A549 (cell line): ENCODE data around the gene TBX5. TPM values are rescaled to one million over a fixed set of nuclear protein-coding genes. Genes with fewer than 3 reads are reported as not detected.

ENCODE experiments used
- ATAC-seq, 2 experiments: fragments of 200-7000 bp in 1 of 2; fragments of >200 bp in 1 of 2; cut with Nextera tagmentation in 1 of 2; cut with Tn5 transposase in 1 of 2; 3 replicates each; pipeline versions ENCODE4 v1.8.0 to v1.9.1; 2018 to 2020; ENCODE audit warnings: mild to moderate bottlenecking in 1 of 2, moderate library complexity in 1 of 2
- CTCF ChIA-PET: fragments of 300-600 bp; sonication (Branson Sonifier 250); formaldehyde crosslinking; extraction: SDS; loops from one replicate; lab custom pipeline; 2021; ENCODE audit warnings: antibody characterized with exemption, inconsistent platforms; lab: Yijun Ruan, JAX
- POLR2A ChIA-PET: fragments of 350-600 bp; formaldehyde crosslinking; extraction: SDS; loops from one replicate; lab custom pipeline; 2021; ENCODE audit warnings: antibody characterized with exemption, inconsistent platforms; lab: Yijun Ruan, JAX
- DNase-seq, 2 experiments: peaks; one replicate each; pipeline versions ENCODE4 v3.0.0 to v3.0.0-alpha.2; 2011 to 2016; ENCODE audit warnings: low read depth in 1 of 2, low spot score in 1 of 2
- FAIRE-seq: peaks from 2 replicates; lab custom pipeline; 2011; peaks lifted over from hg19 to GRCh38; lab: Jason Lieb, UNC
- H3K27ac ChIP-seq, 2 experiments: fragments of >200 bp; sonication (Bioruptor Twin); formaldehyde crosslinking; 3 replicates each; pipeline ENCODE4 v1.5.1; 2016 to 2017
- H3K4me1 ChIP-seq: fragments of >200 bp; sonication (Bioruptor Twin); formaldehyde crosslinking; 3 replicates; pipeline ENCODE4 v1.6.1; 2016
- H3K4me2 ChIP-seq: fragments of >200 bp; sonication (Bioruptor Twin); formaldehyde crosslinking; 3 replicates; pipeline ENCODE4 v1.6.1; 2016
- H3K4me3 ChIP-seq: fragments of >200 bp; sonication (Bioruptor Twin); formaldehyde crosslinking; 3 replicates; pipeline ENCODE4 v1.5.1; 2016
- H3K9me3 ChIP-seq: fragments of >200 bp; sonication (Bioruptor Twin); formaldehyde crosslinking; 3 replicates; pipeline ENCODE4 v1.6.1; 2016
- CBX2 ChIP-seq: fragments of 200-600 bp; sonication (generic); IDR thresholded peaks from 2 replicates; pipeline ENCODE4 v1.6.1; 2016; ENCODE audit warnings: low read depth, mild to moderate bottlenecking, borderline replicate concordance
- FOXS1 ChIP-seq: fragments of 250-450 bp; sonication (Bioruptor Pico); IDR thresholded peaks from 2 replicates; pipeline ENCODE4 v1.5.0; 2020; ENCODE audit warnings: mild to moderate bottlenecking, moderate library complexity
- GATA3 ChIP-seq: IDR thresholded peaks from 2 replicates; pipeline ENCODE4 v1.6.1; 2012; ENCODE audit warnings: borderline replicate concordance
- HEYL ChIP-seq: fragments of 250-450 bp; sonication (Bioruptor Pico); IDR thresholded peaks from 2 replicates; pipeline ENCODE4 v1.8.0; 2021; ENCODE audit warnings: mild to moderate bottlenecking, moderate library complexity
- HMGXB4 ChIP-seq: fragments of 250-450 bp; sonication (Bioruptor Pico); IDR thresholded peaks from 2 replicates; pipeline ENCODE4 v1.5.0; 2021; ENCODE audit warnings: mild to moderate bottlenecking, moderate library complexity, borderline replicate concordance
- HOXA7 ChIP-seq: fragments of 250-450 bp; sonication (Bioruptor Pico); IDR thresholded peaks from 2 replicates; pipeline ENCODE4 v1.5.0; 2020; ENCODE audit warnings: mild to moderate bottlenecking, moderate library complexity
- HOXB13 ChIP-seq: fragments of 250-450 bp; sonication (Bioruptor Pico); IDR thresholded peaks from 2 replicates; pipeline ENCODE4 v1.5.0; 2020; ENCODE audit warnings: low read depth, mild to moderate bottlenecking, moderate library complexity
- HOXB5 ChIP-seq: fragments of 250-450 bp; sonication (Bioruptor Pico); IDR thresholded peaks from 2 replicates; pipeline ENCODE4 v1.5.0; 2020; ENCODE audit warnings: mild to moderate bottlenecking, moderate library complexity
- KDM1A ChIP-seq: fragments of 200-600 bp; sonication (generic); IDR thresholded peaks from 2 replicates; pipeline ENCODE4 v1.6.1; 2016; ENCODE audit warnings: low read depth, mild to moderate bottlenecking
- KDM5A ChIP-seq: fragments of 200-600 bp; sonication (generic); IDR thresholded peaks from 2 replicates; pipeline ENCODE4 v1.6.1; 2016; ENCODE audit warnings: antibody characterized with exemption, mild to moderate bottlenecking
- NPAS2 ChIP-seq: fragments of 250-450 bp; sonication (Bioruptor Pico); IDR thresholded peaks from 2 replicates; pipeline ENCODE4 v1.8.0; 2022; ENCODE audit warnings: mild to moderate bottlenecking, moderate library complexity, borderline replicate concordance
- NR3C1 ChIP-seq: fragments of >200 bp; sonication (Bioruptor Twin); formaldehyde crosslinking; IDR thresholded peaks from 3 replicates; pipeline ENCODE4 v1.6.1; 2017
- POLR2A ChIP-seq: IDR thresholded peaks from 2 replicates; pipeline ENCODE4 v1.6.1; 2012; ENCODE audit warnings: mild to moderate bottlenecking, low read length
- POLR2AphosphoS2 ChIP-seq: conservative IDR thresholded peaks from 2 replicates; pipeline ENCODE4 v1.6.1; 2012; ENCODE audit warnings: low read length, improper control_type of control experiment, inconsistent platforms
- RAD21 ChIP-seq, 2 experiments: fragments of >200 bp in 1 of 2; sonication (Bioruptor Twin) in 1 of 2; formaldehyde crosslinking in 1 of 2; IDR thresholded peaks in 1 of 2; conservative IDR thresholded peaks in 1 of 2; 2 replicates in 1 of 2; 3 replicates in 1 of 2; pipeline ENCODE4 v1.6.1; 2012 to 2018; ENCODE audit warnings: inconsistent platforms in 1 of 2
- RARB ChIP-seq: fragments of 250-450 bp; sonication (Bioruptor Pico); IDR thresholded peaks from 2 replicates; pipeline ENCODE4 v1.8.0; 2021; ENCODE audit warnings: mild to moderate bottlenecking, moderate library complexity
- RCOR1 ChIP-seq: fragments of 150-350 bp; IDR thresholded peaks from 2 replicates; pipeline ENCODE4 v1.6.1; 2014; ENCODE audit warnings: antibody characterized with exemption, low read length, low read depth
- RFX5 ChIP-seq: fragments of 450-650 bp; IDR thresholded peaks from 2 replicates; pipeline ENCODE4 v1.7.1; 2014; ENCODE audit warnings: antibody characterized with exemption, mild to moderate bottlenecking, moderate library complexity
- SMC3 ChIP-seq: fragments of >200 bp; sonication (Bioruptor Twin); formaldehyde crosslinking; IDR thresholded peaks from 3 replicates; pipeline ENCODE4 v1.6.1; 2018; ENCODE audit warnings: inconsistent platforms
- SREBF2 ChIP-seq: fragments of 450-650 bp; IDR thresholded peaks from 2 replicates; pipeline ENCODE4 v1.6.1; 2014; ENCODE audit warnings: mild to moderate bottlenecking, moderate library complexity
- USF2 ChIP-seq: fragments of 450-650 bp; IDR thresholded peaks from 2 replicates; pipeline ENCODE4 v1.6.1; 2014; ENCODE audit warnings: antibody characterized with exemption
- ZC3H11A ChIP-seq: fragments of 450-650 bp; IDR thresholded peaks from 2 replicates; pipeline ENCODE4 v1.6.1; 2014; ENCODE audit warnings: antibody characterized with exemption, mild to moderate bottlenecking
- ZFP36 ChIP-seq: fragments of 450-650 bp; IDR thresholded peaks from 2 replicates; pipeline ENCODE4 v1.6.1; 2014; ENCODE audit warnings: borderline replicate concordance; ENCODE audit not compliant: partially characterized antibody
- ZSCAN20 ChIP-seq: fragments of 250-450 bp; sonication (Bioruptor Pico); IDR thresholded peaks from 2 replicates; pipeline ENCODE4 v1.8.0; 2022; ENCODE audit warnings: mild to moderate bottlenecking, moderate library complexity
- WGBS: methylation state at CpG from one replicate; pipeline ENCODE4 v1.1.6; 2017; ENCODE audit errors: missing lambda C conversion rate; 5-methylcytosine and 5-hydroxymethylcytosine counted together
- polyA plus RNA-seq, 4 experiments: library from polyadenylated mRNA; depleted of rRNA in 3 of 4; stranded (reverse); fragments of >200 nt; fragmentation: RNase III in 1 of 4; extraction: RNeasy Plus Mini Kit Qiagen cat#74134 plus additional on column Dnase treatment in 1 of 4; gene quantifications; 2 replicates in 3 of 4; 3 replicates in 1 of 4; pipeline ENCODE4 v1.2.3, GENCODE V29; 2011 to 2017

TBX5 gene
- polyA plus RNA-seq, 2 of the 4 experiments (the other 2 are of a cell fraction) = not detected

GRCh38 chr12:114321524-114321923 lies 84.4 kb downstream of the TBX5 start:
- CTCF ChIA-PET = interaction anchor here (0.6 to 1.9 kb wide), 4 partner anchors 8 to 1151 kb away, joined by 3 to 5 read pairs (median 4); no protein-coding TSS in a partner anchor
- FAIRE-seq = no peak

GRCh38 chr12:114320968-114321367 lies 85.0 kb downstream of the TBX5 start:
- no peak for FAIRE-seq
- H3K27ac ChIP-seq = no peak overlapping the region
- POLR2A ChIA-PET = no interaction called here
- ATAC-seq = no peak
- no peak overlapping the region for H3K4me3 ChIP-seq
- DNase-seq = no peak
- H3K9me3 ChIP-seq = no peaks in the 10 kb centered on the region
- H3K4me1 ChIP-seq = no peaks in the 10 kb centered on the region
- TF ChIP-seq RAD21 (conservative IDR thresholded peaks at IDR 0.05 in 1 of 2, IDR thresholded peaks at IDR 0.05 in 1 of 2) (no peak), HOXA7 (CRISPR knock-in tag) (no peak), POLR2A (no peak), HOXB13 (CRISPR knock-in tag) (no peak), USF2 (no peak), HOXB5 (no peak), RARB (CRISPR knock-in tag) (no peak)
- 30% methylated on average over 8 of the region's 8 CpGs for WGBS
- H3K4me2 ChIP-seq = no peak overlapping the region
- CTCF ChIA-PET = no interaction called here

More at GRCh38 chr12:114321524-114321923, 84.4 kb downstream of the TBX5 start:
- Histone ChIP-seq H3K4me2 (no peak overlapping the region), H3K4me3 (no peak overlapping the region), H3K27ac (no peak overlapping the region), H3K4me1 (no peaks in the 10 kb centered on the region), H3K9me3 (no peaks in the 10 kb centered on the region)
- TF ChIP-seq SMC3 (no peak), RCOR1 (no peak), ZFP36 (peak; percentile 82), CBX2 (no peak), POLR2A (no peak), FOXS1 (CRISPR knock-in tag) (no peak), KDM5A (no peak), ZC3H11A (no peak)
- 77% methylated on average over 1 of the region's 1 CpG for WGBS
- no peak for DNase-seq
- POLR2A ChIA-PET = no interaction called here
- ATAC-seq = no peak

GRCh38 chr12:114320101-114320500 lies 85.8 kb downstream of the TBX5 start:
- 39% methylated on average over 9 of the region's 9 CpGs for WGBS
- Histone ChIP-seq H3K27ac (no peak overlapping the region), H3K4me3 (no peak overlapping the region), H3K4me2 (no peak overlapping the region), H3K9me3 (no peaks in the 10 kb centered on the region), H3K4me1 (no peaks in the 10 kb centered on the region)
- CTCF ChIA-PET = no interaction called here
- POLR2A ChIA-PET = no interaction called here
- TF ChIP-seq SREBF2 = no peak
- no peak for TF ChIP-seq HMGXB4 (CRISPR knock-in tag)
- no peak for TF ChIP-seq HEYL (CRISPR knock-in tag)
- DNase-seq = no peak
- FAIRE-seq = no peak
- ATAC-seq = no peak

GRCh38 chr12:114319422-114319821 lies 86.5 kb downstream of the TBX5 start:
- Histone ChIP-seq H3K27ac (no peak overlapping the region), H3K9me3 (no peaks in the 10 kb centered on the region), H3K4me2 (no peak overlapping the region), H3K4me3 (no peak overlapping the region), H3K4me1 (no peaks in the 10 kb centered on the region)
- no peak for ATAC-seq
- ChIA-PET POLR2A (no interaction called here), CTCF (no interaction called here)
- no peak for FAIRE-seq
- no peak for DNase-seq
- TF ChIP-seq NPAS2 (CRISPR knock-in tag) (no peak), ZSCAN20 (CRISPR knock-in tag) (no peak), CBX2 (no peak), POLR2AphosphoS2 (no peak), NR3C1 (no peak), ZC3H11A (no peak), RFX5 (no peak), KDM1A (no peak), GATA3 (no peak)
- 21% methylated on average over 11 of the region's 11 CpGs for WGBS
